Activated CD4-positive, alpha-beta T cell treated with anti-CD3 and anti-CD28 coated beads for 1 hour (primary cell): Measurements from ENCODE around the gene FBXO42.
"Not testable (repeated sequence)": the region's sequence is repeated elsewhere in the genome, so short reads cannot be mapped to it uniquely, and the experiment has no call there.

ENCODE experiments used
- DNase-seq: peaks from one replicate; pipeline ENCODE4 v3.0.0-alpha.2; 2020

FBXO42 gene

GRCh38 chr1:16215882-16216753 lies 136.2 kb downstream of the FBXO42 start:
- DNase-seq: peak; percentile 22

- DNase-seq: not testable (repeated sequence)
These were observed 137.0 kb downstream of the FBXO42 start for GRCh38 chr1:16215240-16215639.

GRCh38 chr1:16213544-16213943 lies 138.7 kb downstream of the FBXO42 start:
- not testable (repeated sequence) for DNase-seq

GRCh38 chr1:16213013-16213412 lies 139.3 kb downstream of the FBXO42 start:
- no peak for DNase-seq

- no peak for DNase-seq
These were observed 139.9 kb downstream of the FBXO42 start, which contains the start of gene ARHGEF19 for GRCh38 chr1:16212251-16212961. ARHGEF19 (minus strand) TSS chr1:16212652; CDS start chr1:16209054, 3,598 bp downstream.

GRCh38 chr1:16211824-16212223 lies 140.5 kb downstream of the FBXO42 start:
- no peak for DNase-seq

- DNase-seq: no peak
These were observed 141.7 kb downstream of the FBXO42 start for GRCh38 chr1:16210581-16210980.

GRCh38 chr1:16209847-16210407 lies 142.4 kb downstream of the FBXO42 start:
- no peak for DNase-seq

- no peak for DNase-seq
These were observed 143.0 kb downstream of the FBXO42 start for GRCh38 chr1:16209132-16209846.

- no peak for DNase-seq
These were observed 143.9 kb downstream of the FBXO42 start for GRCh38 chr1:16208270-16208987.

- no peak for DNase-seq
These were observed 144.7 kb downstream of the FBXO42 start for GRCh38 chr1:16207318-16208269.

GRCh38 chr1:16206547-16207317 lies 145.5 kb downstream of the FBXO42 start:
- DNase-seq: peak; percentile 86

GRCh38 chr1:16205891-16206546 lies 146.3 kb downstream of the FBXO42 start:
- no peak for DNase-seq

- no peak for DNase-seq
These were observed 147.0 kb downstream of the FBXO42 start for GRCh38 chr1:16205334-16205671.

- DNase-seq: peak; percentile 24
These were observed 147.5 kb downstream of the FBXO42 start for GRCh38 chr1:16204634-16205333.

GRCh38 chr1:16204216-16204615 lies 148.1 kb downstream of the FBXO42 start:
- no peak for DNase-seq

- no peak for DNase-seq
These were observed 148.7 kb downstream of the FBXO42 start for GRCh38 chr1:16203550-16203949.

GRCh38 chr1:16202281-16203210 lies 149.7 kb downstream of the FBXO42 start:
- DNase-seq: no peak
